ENCODE results near the gene LY6G6D.

The LY6G6D gene

GRCh38 chr6:31736768-31737314 is 21.7 kb downstream of the LY6G6D start:
- DNase-seq (ENCODE audit: low spot score): no peak

DNA sequence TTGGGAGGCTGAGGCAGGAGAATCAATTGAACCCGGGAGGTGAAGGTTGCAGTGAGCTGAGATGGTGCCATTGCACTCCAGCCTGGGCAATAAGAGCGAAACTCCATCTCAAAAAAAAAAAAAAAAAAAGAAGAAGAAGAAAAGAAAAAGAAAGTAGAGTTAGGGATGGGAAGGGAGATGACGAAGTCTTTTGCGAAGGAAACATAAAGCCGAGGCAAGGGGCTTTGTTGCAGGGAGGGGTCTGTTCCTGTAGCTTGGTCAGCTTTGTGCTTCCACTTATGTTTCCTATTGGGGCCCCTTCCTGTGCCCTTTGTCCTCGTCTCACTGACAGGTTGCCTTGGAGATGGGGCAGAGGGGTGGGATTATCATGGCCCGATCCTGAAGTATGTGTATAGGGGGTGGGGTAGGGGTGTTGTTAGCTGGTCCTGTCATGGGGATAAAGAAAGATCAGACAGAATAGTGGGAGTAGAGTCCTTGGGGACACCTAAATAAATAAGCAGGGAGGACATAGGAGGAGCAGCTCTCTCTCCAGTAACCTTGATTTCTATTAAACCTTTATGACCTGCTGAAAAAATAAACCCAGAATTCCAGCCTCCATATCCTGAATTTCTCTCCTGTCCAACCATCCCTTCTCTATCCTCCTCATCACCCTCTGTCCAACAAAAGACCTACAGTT is 22.3 kb downstream of the LY6G6D start:
- DNase-seq (ENCODE audit: low spot score): no peak

- peak; percentile 89 for DNase-seq (ENCODE audit: low spot score)
Observed at GRCh38 chr6:31737991-31738979, 23.1 kb downstream of the LY6G6D start.

- peak; percentile 99 for DNase-seq (ENCODE audit: low spot score)
Observed at GRCh38 chr6:31739639-31740396, 24.7 kb downstream of the LY6G6D start, which contains the start of gene MSH5. TSS of gene MSH5 (plus strand) at chr6:31740005. CDS start at chr6:31740467, 462 bp downstream.

DNA sequence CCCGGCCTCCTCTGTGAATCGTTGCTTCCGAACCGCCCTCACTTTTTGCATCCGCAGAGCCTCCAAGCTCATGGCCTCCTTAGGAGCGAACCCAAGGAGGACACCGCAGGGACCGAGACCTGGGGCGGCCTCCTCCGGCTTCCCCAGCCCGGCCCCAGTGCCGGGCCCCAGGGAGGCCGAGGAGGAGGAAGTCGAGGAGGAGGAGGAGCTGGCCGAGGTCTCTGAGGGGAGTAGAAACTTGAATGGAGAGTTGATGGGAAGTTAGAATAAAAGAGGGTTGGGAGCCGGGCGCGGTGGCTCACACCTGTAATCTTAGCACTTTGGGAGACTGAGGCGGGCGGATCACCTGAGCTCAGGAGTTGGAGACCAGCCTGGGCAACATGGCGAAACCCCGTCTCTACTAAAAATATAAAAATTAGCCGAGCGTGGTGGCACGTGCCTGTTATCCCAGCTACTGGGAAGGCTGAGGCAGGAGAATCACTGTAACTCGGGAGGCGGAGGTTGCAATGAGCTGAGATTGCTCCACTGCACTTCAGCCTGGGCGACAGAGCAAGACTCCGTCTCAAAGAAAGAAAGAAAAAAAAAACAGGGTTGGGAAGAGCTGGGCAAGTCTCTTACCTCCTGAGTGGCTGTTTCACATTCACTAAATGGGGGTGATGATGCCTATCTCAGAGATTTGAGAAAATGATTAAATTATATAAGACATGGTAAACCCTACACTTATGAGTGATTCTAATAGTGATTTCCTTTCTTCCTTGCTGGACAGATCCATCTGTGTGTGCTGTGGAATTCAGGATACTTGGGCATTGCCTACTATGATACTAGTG is 25.5 kb downstream of the LY6G6D start:
- DNase-seq (ENCODE audit: low spot score): peak; percentile 76

DNA sequence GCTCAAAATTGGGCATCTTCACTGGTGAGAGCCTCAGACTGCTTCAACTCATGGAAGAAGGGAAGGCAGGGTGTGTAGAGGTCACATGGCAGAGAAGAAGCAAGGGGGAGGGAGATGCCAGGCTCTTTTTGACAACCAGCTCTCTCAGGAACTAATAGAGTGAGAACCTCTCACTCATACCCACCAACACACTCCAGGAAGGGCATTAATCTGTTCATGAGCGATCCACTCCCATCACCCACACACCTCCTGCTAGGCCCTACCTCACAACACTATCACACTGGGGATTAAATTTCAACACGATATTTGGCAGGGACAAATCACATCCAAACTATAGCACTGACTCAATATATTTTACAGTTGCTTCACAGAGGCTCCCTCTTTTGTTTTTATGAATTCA is 26.7 kb downstream of the LY6G6D start:
- DNase-seq (ENCODE audit: low spot score): no peak

- DNase-seq (ENCODE audit: low spot score): no peak
Observed at GRCh38 chr6:31742894-31743293, 27.7 kb downstream of the LY6G6D start.

DNA sequence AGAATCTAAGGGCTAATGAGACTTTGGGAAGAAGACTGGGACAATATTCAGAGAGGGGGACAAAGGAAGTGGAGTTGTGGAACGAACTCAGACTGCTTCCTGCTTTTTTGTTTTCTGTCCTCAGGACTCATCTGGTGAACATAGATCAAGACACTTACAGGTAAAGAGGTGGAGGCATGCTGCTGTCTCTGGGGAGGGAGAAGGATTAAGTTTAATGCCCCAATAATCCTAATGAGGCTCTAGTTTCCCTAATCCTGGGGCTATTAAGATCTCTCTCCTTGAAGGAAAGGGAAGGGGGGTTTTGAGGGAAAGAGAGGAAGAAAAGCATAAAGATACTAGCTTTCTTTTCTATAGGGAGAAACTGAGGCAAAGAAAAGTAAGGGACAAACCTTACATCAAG is 29.3 kb downstream of the LY6G6D start:
- DNase-seq (ENCODE audit: low spot score): no peak

DNA sequence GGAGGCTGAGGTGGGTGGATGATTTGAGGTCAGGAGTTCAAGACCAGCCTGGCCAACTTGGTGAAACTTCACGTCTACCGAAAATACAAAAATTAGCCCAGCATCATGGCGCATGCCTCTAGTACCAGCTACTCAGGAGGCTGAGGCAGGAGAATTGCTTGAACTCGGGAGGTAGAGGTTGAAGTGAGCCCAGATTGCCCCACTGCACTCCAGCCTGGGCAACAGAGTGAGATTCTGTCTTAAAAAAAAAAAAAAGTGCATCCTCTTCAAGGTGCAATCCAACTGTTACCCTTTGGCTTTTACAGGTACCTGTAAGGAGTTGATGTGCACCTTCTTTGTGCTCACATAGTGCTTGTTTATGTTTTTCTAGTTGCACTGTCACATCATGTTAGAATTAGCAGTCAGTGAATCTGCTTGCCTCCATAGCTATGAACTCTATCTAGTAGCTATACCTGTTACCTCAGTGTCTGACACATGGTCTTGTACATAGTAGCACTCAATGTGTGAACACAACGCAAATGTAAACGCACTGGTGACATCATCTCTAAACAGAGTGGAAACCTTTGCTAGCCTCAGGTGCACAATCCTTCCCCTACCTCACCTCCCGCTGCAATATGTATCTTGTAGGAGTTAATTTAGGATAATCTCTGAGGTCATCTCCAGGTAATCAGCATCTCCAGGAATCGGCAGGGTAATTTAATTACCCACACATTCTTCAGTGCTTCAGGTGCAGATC is 34.3 kb downstream of the LY6G6D start:
- no peak for DNase-seq (ENCODE audit: low spot score)

- no peak for DNase-seq (ENCODE audit: low spot score)
Observed at GRCh38 chr6:31750411-31751022, 35.4 kb downstream of the LY6G6D start.

DNA sequence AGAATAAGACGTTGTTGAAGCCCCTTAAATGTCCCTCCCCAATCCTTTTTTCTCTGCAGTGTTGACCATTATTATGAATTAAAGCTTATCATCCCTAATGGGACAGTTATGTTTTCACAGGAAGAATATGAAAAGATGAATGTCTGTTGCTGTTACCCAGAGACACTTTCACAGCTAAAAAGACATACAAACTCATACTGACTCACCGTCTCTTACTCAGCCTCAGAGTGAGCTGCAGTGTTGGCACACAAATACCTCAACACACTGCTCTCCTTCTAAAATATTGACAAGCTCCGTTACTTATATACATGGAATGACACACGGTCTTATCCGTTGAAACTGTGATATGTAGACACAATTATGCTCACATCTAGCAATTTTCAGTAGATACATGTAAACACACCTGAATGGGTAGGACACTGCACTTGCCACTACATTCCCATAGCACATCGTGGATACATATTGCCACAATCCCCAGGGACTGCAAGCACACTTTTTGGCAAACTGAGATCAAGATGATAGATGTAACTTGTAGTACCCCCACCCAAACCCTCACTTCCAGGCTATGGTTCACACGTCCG is 37.7 kb downstream of the LY6G6D start:
- no peak for DNase-seq (ENCODE audit: low spot score)

DNA sequence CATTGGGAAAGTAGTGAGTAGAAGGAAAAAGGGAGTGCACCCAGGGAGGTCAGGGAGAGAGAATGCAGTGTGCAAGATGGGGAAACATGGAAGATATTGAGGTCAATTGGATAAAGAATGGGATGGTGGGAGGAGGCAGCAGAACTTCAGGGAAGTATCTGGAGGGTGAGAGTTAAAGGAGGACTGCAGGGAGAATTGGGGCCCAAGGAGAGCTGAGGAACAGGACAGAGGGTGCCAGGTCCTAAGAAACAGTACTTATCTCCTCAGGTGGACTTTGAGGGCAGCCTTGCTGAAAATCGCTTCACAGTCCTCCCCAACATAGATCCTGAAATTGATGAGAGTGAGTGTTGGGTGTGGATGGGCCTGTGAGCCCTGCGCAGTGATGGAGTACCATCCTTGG is 43.1 kb downstream of the LY6G6D start:
- DNase-seq (ENCODE audit: low spot score): no peak

- DNase-seq (ENCODE audit: low spot score): no peak
Observed at GRCh38 chr6:31760790-31761189, 45.6 kb downstream of the LY6G6D start.

- DNase-seq (ENCODE audit: low spot score): no peak
Observed at GRCh38 chr6:31761343-31761742, 46.2 kb downstream of the LY6G6D start.

GRCh38 chr6:31762356-31762755 is 47.2 kb downstream of the LY6G6D start, which contains the start of gene SAPCD1:
TSS of gene SAPCD1 (plus strand) at chr6:31762656. CDS start at chr6:31763055, 399 bp downstream.
- DNase-seq (ENCODE audit: low spot score): no peak

GRCh38 chr6:31762878-31763618 is 47.9 kb downstream of the LY6G6D start:
- no peak for DNase-seq (ENCODE audit: low spot score)

DNA sequence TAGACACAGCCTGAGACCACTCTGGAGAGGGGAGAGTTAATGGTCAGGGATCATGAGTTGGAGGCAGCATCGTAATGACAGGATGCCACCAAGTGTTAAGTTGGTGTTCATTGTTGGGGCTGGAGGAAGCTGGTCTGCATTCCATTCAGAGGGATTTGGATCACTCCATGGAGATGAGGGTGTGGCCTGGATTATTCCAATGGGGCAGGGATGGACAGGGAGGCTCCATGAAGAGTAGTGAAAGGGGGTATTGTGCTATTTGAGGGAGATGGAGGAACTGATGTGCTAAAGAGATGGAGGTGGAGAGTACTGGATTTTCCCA is 48.4 kb downstream of the LY6G6D start:
- no peak for DNase-seq (ENCODE audit: low spot score)

- DNase-seq (ENCODE audit: low spot score): no peak
Observed at GRCh38 chr6:31764198-31764597, 49.0 kb downstream of the LY6G6D start.

DNA sequence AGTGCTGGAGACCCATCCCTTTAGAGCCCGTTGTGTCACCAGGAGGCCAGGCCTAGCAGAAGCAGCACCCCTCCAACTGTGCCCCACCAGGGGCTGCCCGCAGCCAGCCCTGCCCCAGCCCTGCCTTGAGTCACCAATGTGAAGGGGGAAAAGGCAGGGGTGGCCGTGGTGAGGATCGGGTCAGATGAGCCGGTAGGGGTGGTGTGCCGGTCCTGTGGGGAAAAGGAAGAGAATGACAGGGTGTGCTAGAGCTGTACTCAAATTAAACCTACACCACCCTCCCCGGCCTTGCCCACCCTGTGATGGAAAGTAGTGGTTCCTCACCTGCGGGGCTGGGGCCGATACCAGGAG is 50.4 kb downstream of the LY6G6D start:
- DNase-seq (ENCODE audit: low spot score): no peak
